ENCODE results near the gene MAP3K7CL.

MAP3K7CL gene

GRCh38 chr21:29184037-29184436, 53.6 kb downstream of the MAP3K7CL start:
- TF ChIP-seq NFIC (IDR thresholded peaks at IDR 0.05) (no peak), EGR1 (IDR thresholded peaks at IDR 0.05) (no peak), TCF12 (IDR thresholded peaks at IDR 0.05; ENCODE audit: low read depth) (no peak), RAD21 (IDR thresholded peaks at IDR 0.05; ENCODE audit: low read depth) (no peak), CREB1 (IDR thresholded peaks at IDR 0.05; ENCODE audit: low read depth) (no peak), FOXM1 (IDR thresholded peaks at IDR 0.05; ENCODE audit: borderline replicate concordance, low read depth) (no peak), TAF1 (IDR thresholded peaks at IDR 0.05; ENCODE audit: low read depth) (no peak), TEAD4 (IDR thresholded peaks at IDR 0.05) (no peak), EP300 (IDR thresholded peaks at IDR 0.05; ENCODE audit: borderline replicate concordance) (no peak), CEBPB (IDR thresholded peaks at IDR 0.05) (no peak), YY1 (IDR thresholded peaks at IDR 0.05; ENCODE audit: low read depth) (no peak), ZBTB7A (IDR thresholded peaks at IDR 0.05; ENCODE audit: low read depth) (no peak)
- TF ChIP-seq, protein P1, sequence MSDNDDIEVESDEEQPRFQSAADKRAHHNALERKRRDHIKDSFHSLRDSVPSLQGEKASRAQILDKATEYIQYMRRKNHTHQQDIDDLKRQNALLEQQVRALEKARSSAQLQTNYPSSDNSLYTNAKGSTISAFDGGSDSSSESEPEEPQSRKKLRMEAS (IDR thresholded peaks at IDR 0.05) = no peak
- TF ChIP-seq, protein P2, sequence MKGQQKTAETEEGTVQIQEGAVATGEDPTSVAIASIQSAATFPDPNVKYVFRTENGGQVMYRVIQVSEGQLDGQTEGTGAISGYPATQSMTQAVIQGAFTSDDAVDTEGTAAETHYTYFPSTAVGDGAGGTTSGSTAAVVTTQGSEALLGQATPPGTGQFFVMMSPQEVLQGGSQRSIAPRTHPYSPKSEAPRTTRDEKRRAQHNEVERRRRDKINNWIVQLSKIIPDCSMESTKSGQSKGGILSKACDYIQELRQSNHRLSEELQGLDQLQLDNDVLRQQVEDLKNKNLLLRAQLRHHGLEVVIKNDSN (IDR thresholded peaks at IDR 0.05) = no peak
- TF ChIP-seq, protein P3, sequence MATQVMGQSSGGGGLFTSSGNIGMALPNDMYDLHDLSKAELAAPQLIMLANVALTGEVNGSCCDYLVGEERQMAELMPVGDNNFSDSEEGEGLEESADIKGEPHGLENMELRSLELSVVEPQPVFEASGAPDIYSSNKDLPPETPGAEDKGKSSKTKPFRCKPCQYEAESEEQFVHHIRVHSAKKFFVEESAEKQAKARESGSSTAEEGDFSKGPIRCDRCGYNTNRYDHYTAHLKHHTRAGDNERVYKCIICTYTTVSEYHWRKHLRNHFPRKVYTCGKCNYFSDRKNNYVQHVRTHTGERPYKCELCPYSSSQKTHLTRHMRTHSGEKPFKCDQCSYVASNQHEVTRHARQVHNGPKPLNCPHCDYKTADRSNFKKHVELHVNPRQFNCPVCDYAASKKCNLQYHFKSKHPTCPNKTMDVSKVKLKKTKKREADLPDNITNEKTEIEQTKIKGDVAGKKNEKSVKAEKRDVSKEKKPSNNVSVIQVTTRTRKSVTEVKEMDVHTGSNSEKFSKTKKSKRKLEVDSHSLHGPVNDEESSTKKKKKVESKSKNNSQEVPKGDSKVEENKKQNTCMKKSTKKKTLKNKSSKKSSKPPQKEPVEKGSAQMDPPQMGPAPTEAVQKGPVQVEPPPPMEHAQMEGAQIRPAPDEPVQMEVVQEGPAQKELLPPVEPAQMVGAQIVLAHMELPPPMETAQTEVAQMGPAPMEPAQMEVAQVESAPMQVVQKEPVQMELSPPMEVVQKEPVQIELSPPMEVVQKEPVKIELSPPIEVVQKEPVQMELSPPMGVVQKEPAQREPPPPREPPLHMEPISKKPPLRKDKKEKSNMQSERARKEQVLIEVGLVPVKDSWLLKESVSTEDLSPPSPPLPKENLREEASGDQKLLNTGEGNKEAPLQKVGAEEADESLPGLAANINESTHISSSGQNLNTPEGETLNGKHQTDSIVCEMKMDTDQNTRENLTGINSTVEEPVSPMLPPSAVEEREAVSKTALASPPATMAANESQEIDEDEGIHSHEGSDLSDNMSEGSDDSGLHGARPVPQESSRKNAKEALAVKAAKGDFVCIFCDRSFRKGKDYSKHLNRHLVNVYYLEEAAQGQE (IDR thresholded peaks at IDR 0.05; ENCODE audit: low read depth) = no peak

DNA sequence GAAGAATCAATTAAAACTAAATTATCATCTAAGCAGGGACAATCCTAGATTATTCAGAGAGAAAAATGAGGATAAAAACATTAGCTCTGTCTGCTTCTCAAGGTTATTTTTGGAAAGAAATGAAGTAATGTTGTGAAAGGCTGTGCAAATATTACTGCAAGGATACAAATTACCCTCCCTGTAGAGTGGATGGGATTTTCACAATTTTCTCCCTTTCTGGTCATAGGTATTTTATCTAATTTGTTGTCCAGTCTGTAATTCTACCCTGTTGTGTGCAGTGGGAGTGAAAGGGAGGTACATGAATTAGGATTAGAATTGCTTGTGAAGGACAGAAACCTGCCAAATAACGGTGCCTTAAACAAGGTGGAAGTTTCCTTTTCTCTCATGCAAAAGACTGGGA, 54.7 kb downstream of the MAP3K7CL start:
- no peak for TF ChIP-seq EGR1 (IDR thresholded peaks at IDR 0.05)
- no peak for TF ChIP-seq RAD21 (IDR thresholded peaks at IDR 0.05; ENCODE audit: low read depth)
- TF ChIP-seq YY1 (IDR thresholded peaks at IDR 0.05; ENCODE audit: low read depth) = no peak
- TF ChIP-seq TCF12 (IDR thresholded peaks at IDR 0.05; ENCODE audit: low read depth) = no peak
- TF ChIP-seq EP300 (IDR thresholded peaks at IDR 0.05; ENCODE audit: borderline replicate concordance) = no peak
- TF ChIP-seq CREB1 (IDR thresholded peaks at IDR 0.05; ENCODE audit: low read depth) = no peak
- TF ChIP-seq TEAD4 (IDR thresholded peaks at IDR 0.05) = no peak
- TF ChIP-seq, protein P1 (IDR thresholded peaks at IDR 0.05) = no peak
- TF ChIP-seq TAF1 (IDR thresholded peaks at IDR 0.05; ENCODE audit: low read depth) = no peak
- TF ChIP-seq, protein P3 (IDR thresholded peaks at IDR 0.05; ENCODE audit: low read depth) = no peak
- no peak for TF ChIP-seq ZBTB7A (IDR thresholded peaks at IDR 0.05; ENCODE audit: low read depth)
- TF ChIP-seq CEBPB (IDR thresholded peaks at IDR 0.05) = no peak
- no peak for TF ChIP-seq NFIC (IDR thresholded peaks at IDR 0.05)
- TF ChIP-seq, protein P2 (IDR thresholded peaks at IDR 0.05) = no peak
- no peak for TF ChIP-seq FOXM1 (IDR thresholded peaks at IDR 0.05; ENCODE audit: borderline replicate concordance, low read depth)

GRCh38 chr21:29185633-29186032, 55.2 kb downstream of the MAP3K7CL start:
- TF ChIP-seq NFIC (IDR thresholded peaks at IDR 0.05) (no peak), FOXM1 (IDR thresholded peaks at IDR 0.05; ENCODE audit: borderline replicate concordance, low read depth) (no peak)

DNA sequence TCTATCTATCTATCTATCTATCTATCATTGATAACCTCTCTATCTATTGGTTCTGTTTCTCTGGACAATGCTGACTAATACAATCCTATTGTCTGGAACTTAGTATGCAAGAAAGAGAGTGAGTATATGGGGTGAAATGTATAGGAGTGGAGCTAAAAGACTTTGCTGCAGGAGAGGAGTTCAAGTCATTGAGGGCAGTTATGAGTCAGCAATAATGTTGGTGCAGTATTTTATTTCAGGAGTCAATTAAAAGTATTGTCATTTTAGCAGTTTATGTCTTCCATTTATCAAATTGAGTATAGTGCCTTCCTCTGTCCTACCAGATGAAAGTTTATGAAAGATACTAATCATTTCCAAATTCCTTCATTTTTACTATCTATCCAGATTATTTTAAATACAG, 55.8 kb downstream of the MAP3K7CL start:
- TF ChIP-seq TCF12 (IDR thresholded peaks at IDR 0.05; ENCODE audit: low read depth) = no peak
- TF ChIP-seq, protein P1 (IDR thresholded peaks at IDR 0.05) = no peak
- TF ChIP-seq, protein P2 (IDR thresholded peaks at IDR 0.05) = no peak
- no peak for TF ChIP-seq YY1 (IDR thresholded peaks at IDR 0.05; ENCODE audit: low read depth)
- no peak for TF ChIP-seq TEAD4 (IDR thresholded peaks at IDR 0.05)
- no peak for TF ChIP-seq CEBPB (IDR thresholded peaks at IDR 0.05)
- no peak for TF ChIP-seq NFIC (IDR thresholded peaks at IDR 0.05)

- TF ChIP-seq EGR1 (IDR thresholded peaks at IDR 0.05) (no peak), RAD21 (IDR thresholded peaks at IDR 0.05; ENCODE audit: low read depth) (no peak), FOXM1 (IDR thresholded peaks at IDR 0.05; ENCODE audit: borderline replicate concordance, low read depth) (no peak), NFIC (IDR thresholded peaks at IDR 0.05) (peak; percentile 70), CEBPB (IDR thresholded peaks at IDR 0.05) (no peak), EP300 (IDR thresholded peaks at IDR 0.05; ENCODE audit: borderline replicate concordance) (0 out of 2 replicates have a peak, but pooled peaks have one; percentile 16), TCF12 (IDR thresholded peaks at IDR 0.05; ENCODE audit: low read depth) (peak; percentile 26; the same call in 1 of the 2 replicates)
These were observed 57.5 kb downstream of the MAP3K7CL start for GRCh38 chr21:29187944-29188343.

Measured in Ishikawa (cell line).